SK-N-SH treated with all-trans-retinoic acid at 6 μM for 48 hours (cell line): Measurements from ENCODE around the gene GPANK1.

Experiments
- CREB5 ChIP-seq: fragments of 250-450 bp; sonication (Bioruptor Pico); IDR thresholded peaks from 2 replicates; pipeline ENCODE4 v1.5.1; 2020; ENCODE audit warnings: low read depth, mild to moderate bottlenecking, moderate library complexity
- RARB ChIP-seq: fragments of 250-450 bp; sonication (Bioruptor Pico); IDR thresholded peaks from 2 replicates; pipeline ENCODE4 v1.8.0; 2021; ENCODE audit warnings: mild to moderate bottlenecking, moderate library complexity

- TF ChIP-seq RARB (CRISPR knock-in tag) (no peak), CREB5 (CRISPR knock-in tag) (no peak)
Observed at GRCh38 chr6:31707701-31708100, 42.9 kb upstream of the GPANK1 start.
